Activated naive CD4-positive, alpha-beta T cell (primary cell): Measurements from ENCODE around the gene HAGHL.

Experiments used
- DNase-seq, 4 experiments: peaks; one replicate each; lab custom pipeline; 2025; lab: John Stamatoyannopoulos, UW

Gene HAGHL, protein sequence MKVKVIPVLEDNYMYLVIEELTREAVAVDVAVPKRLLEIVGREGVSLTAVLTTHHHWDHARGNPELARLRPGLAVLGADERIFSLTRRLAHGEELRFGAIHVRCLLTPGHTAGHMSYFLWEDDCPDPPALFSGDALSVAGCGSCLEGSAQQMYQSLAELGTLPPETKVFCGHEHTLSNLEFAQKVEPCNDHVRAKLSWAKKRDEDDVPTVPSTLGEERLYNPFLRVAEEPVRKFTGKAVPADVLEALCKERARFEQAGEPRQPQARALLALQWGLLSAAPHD

DNA sequence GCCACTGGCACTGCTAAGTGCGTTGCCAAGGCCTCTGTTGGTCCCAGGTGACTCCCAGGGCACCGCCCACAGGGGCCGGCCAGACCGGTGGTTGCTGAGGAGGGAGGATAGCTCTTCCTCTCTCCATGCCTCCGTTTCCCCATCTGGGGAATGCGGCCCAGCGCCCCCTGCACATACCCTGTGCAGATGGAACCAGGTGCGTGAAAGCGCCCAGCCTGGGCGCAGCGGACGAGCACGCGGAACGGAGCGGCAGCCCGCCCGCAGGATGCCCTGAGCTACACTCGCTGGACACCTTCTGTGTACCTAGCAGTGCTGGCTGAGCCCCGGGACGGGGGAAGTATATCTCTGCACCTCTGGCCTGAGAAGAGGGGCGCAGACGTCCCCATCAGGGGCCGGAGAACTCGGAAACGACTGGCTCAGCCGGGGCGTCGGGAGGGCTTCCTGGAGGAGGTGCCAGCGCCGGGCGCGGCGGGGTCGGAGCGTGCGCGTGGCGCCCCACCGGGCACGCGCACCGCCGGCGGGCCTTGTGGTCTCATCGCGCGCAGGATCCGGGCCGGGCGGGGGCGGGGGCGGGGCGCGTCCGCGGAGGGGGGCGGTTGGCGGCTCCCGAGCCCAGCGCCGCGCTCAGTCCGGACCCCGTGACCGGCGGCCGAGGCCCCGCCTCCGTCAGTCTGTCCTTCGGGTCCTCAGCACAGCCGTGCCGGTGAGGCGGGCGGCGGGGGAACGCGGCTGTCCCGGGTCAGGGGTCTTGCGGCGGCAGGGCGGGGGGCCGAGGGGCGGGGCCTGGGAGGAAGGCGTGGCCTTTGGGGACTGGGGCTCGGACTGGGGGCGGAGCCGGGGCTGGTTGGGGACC lies at the start of gene HAGHL, which contains the start of gene CCDC78:
HAGHL (plus strand) TSS at position 669 of the 853 bp plus-strand sequence. CDS start 404 bp downstream, outside the sequence.
CCDC78 (minus strand) TSS at position 6 of the 853 bp plus-strand sequence. CDS start 76 bp downstream, outside the sequence.
- peak in 2 of 4 experiments; percentile 31 to 57 for DNase-seq

DNA sequence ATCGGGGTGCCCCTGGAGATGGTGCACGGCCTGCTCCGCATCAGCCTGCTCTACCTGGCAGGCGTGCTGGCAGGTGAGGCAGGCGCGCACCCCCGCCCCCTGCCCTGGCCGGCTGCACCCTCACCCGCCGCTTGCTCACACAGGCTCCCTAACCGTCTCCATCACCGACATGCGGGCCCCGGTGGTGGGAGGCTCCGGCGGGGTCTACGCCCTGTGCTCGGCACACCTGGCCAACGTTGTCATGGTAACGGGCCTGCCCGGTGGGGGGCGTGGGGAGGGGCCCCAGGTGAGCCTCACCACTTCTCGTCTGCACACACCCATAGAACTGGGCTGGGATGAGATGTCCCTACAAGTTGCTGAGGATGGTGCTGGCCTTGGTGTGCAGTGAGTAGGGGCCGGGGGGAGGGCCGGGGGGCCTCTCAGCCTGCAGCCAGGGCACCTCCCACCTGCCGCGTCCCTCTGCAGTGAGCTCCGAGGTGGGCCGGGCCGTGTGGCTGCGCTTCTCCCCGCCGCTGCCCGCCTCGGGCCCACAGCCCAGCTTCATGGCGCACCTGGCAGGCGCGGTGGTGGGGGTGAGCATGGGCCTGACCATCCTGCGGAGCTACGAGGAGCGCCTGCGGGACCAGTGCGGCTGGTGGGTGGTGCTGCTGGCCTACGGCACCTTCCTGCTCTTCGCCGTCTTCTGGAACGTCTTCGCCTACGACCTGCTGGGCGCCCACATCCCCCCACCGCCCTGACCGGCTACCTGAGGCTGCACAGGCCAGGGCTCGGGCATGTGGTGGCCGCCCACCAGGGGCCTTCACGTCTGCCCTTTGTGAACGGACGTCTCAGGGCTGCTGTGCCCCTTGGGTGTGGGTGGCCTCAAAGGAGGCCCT lies 49.4 kb upstream of the HAGHL start:
- DNase-seq, result no peak

DNA sequence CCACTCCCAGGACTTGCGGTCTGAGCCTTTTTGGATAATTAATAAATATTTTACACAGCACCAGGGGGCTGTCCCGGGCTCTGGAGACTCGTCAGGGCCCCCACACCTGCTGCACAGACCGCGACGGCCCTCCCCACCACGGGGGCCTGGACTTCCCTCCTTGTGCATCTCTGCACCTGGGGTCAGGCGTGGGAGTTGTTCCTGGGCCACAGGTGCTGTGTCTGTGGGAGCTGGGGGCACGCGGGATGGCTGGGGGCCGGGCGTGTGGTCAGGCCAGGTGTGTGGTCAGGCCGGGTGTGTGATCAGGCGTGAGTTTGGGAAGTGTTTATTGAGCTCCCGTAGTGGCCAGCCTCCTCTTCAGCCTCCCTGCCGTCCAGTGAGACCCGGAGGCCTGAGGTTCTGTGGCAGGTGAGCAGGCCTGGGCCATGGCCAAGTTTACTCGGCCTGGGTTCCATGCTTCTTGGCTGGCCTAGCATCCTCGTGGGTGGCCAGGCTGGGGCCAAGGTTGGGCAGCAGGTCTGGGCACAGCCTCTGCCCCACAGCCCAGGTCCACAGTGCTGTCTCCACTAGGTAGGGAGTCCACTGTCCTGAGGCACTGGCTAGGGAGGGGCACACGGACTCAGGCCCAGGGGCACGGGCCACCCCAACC lies 48.6 kb upstream of the HAGHL start:
- DNase-seq, result no peak

DNA sequence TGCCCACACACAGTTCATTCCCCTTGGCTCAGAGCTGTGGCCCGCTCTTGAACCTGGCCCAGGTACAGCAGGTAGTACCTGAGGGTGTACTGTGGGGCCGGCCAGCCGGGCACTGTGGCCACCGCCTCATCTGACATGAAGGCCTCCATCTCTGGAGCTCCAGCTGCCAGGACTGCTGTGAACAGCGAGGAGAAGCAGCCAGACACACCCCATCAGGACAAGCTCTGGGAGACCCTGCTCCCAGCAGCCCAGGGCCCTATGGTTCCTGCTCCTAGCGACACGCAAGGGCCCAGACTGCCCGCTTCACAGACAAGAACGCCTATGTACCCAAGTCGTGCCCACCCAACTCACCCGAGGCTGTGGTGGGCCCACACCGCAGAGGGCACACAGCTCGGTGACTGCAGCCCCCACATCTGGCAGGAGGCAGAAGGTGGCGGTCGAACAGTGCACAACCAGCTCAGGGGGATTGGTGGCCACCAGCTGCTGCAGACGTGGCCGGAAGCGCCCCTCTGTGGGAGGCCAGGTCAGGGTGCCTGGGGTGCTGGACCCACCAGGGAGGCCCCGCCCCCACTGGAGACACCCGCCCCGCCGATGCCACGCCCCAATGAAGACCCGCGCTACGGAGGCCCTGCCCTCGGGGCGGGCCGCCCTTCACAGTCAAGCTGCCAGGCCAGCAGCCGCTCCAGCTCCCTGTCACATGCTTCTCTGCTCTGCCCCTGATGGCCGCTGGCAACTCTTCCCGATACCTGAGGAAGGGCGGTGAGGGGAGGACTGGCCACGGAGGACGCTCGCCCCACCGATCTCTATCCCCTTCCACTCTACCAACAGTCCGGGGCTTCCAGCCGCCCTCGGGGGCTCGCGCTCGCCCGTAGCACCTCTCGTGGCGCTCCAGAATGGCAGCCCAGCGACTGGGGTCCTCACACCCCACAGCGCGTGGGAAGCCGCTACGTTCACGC lies 47.8 kb upstream of the HAGHL start:
- DNase-seq, result peak in 2 of 4 experiments; percentile 46 to 62

DNA sequence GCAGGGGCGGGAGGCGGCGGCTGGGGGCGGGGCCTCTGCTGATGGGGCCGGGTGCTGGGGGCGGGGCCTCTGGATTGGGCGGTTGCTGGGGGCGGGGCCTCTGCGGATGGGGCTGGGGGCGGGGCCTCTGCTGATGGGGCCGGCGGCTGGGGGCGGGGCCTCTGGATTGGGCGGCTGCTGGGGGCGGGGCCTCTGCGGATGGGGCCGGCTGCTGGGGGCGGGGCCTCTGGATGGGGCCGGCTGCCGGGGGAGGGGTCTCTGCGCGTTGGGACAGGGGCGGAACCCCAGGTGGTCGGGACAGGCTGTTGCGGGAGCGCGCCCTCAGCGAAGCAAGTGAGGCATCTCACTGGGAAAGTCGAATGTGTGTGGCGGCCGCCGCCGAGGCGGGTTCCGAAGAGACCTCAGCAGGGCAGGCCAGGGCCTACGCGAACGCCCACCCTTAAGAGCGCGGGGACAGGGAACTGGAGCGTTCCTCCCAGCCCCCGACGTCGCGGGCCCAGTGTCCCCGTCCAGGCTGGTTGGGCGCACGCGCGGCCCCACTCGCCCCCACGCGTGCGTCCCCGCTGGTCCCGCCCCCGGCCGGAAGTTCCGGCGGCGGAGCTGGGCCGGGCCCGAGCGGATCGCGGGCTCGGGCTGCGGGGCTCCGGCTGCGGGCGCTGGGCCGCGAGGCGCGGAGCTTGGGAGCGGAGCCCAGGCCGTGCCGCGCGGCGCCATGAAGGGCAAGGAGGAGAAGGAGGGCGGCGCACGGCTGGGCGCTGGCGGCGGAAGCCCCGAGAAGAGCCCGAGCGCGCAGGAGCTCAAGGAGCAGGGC lies 46.9 kb upstream of the HAGHL start, which contains the start of gene STUB1:
STUB1 (plus strand) TSS at position 597 of the 811 bp plus-strand sequence; CDS start at position 713, 116 bp downstream.
- DNase-seq, result peak; percentile 87 to 97 (median 95)

DNA sequence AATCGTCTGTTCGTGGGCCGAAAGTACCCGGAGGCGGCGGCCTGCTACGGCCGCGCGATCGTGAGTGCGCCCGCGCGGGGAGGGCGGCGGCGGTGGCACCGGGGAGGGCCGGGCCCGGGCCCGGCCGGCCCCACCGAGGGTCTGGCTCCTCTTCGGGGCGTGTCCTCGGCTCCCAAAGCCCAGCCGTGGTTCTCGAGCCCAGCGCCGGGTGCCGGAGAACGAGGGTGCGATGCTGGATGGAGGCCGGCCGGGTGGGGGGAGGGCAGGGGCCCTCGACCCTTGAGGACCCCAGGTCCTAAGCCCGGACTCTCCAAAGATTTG lies 46.3 kb upstream of the HAGHL start:
- DNase-seq, result no peak

DNA sequence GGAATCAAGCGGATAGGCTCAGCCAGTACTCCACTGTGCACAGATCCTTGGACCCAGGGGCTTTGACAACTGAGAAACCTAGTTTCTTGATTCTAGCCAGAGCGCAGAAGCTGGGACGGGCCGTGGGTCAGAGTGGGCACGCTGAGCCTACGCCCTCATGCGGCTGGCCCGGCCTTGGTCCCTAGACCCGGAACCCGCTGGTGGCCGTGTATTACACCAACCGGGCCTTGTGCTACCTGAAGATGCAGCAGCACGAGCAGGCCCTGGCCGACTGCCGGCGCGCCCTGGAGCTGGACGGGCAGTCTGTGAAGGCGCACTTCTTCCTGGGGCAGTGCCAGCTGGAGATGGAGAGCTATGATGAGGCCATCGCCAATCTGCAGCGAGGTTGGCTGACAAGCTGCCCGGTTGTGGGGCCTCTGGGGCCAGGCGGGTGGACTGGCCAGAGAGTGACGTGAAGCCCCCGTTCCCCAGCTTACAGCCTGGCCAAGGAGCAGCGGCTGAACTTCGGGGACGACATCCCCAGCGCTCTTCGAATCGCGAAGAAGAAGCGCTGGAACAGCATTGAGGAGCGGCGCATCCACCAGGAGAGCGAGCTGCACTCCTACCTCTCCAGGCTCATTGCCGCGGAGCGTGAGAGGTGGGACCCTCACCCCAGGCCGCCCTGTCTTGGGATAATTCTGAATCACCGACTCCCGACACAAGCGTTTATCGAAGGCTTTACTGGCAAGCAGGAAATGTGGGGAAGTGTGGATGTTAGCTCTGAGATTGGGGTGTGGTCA lies 45.8 kb upstream of the HAGHL start:
- DNase-seq, result no peak

DNA sequence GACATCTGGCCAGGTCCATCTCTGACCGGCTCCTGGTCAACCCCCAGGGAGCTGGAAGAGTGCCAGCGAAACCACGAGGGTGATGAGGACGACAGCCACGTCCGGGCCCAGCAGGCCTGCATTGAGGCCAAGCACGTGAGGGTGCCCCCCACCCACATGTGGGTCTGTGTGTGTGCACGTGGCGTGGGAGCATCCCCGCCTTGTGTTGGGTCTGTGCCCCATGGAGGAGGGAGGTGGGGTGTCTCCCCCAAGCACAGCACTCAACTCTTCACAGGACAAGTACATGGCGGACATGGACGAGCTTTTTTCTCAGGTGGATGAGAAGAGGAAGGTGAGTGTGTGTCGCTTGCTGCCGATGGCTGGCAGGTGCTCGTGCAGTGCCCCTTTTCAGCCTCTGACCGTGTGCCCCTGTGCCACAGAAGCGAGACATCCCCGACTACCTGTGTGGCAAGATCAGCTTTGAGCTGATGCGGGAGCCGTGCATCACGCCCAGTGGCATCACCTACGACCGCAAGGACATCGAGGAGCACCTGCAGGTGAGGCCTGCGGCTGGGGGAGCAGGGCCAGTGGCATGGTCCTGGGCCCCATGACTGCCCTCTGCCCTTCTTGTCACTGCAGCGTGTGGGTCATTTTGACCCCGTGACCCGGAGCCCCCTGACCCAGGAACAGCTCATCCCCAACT lies 45.0 kb upstream of the HAGHL start:
- DNase-seq, result no peak

DNA sequence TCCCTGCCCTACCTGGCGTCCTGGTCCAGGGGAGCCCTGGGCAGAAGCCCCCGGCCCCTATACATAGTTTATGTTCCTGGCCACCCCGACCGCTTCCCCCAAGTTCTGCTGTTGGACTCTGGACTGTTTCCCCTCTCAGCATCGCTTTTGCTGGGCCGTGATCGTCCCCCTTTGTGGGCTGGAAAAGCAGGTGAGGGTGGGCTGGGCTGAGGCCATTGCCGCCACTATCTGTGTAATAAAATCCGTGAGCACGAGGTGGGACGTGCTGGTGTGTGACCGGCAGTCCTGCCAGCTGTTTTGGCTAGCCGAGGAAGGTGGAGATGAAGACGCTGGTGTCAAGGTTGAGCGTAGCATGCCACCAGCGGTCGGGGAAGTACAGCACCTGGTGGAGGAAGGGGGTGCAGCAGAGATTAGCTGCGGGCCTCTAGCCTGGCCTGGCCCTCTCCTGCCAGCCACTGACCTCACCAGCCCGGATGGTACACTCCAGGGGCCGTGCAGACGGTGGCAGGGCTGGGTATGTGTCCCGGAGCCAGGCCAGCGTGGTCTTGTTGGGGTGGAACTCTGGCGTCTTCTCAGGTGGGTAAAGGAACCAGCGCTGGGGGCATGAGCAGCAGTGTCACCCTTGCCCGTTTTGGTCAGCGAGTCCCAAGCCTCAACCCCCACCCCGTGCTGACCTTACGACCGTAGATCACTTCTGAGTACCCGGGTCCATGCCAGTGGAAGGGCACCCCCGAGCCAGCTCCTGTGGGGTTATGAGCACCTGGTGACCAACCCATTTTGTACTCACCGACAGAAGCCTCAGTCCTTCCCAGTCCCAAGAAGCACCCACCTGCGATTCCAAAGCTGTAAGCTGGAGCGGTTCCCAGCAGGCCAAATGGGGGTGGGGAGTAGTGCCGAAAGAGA lies 44.2 kb upstream of the HAGHL start:
- DNase-seq, result no peak

DNA sequence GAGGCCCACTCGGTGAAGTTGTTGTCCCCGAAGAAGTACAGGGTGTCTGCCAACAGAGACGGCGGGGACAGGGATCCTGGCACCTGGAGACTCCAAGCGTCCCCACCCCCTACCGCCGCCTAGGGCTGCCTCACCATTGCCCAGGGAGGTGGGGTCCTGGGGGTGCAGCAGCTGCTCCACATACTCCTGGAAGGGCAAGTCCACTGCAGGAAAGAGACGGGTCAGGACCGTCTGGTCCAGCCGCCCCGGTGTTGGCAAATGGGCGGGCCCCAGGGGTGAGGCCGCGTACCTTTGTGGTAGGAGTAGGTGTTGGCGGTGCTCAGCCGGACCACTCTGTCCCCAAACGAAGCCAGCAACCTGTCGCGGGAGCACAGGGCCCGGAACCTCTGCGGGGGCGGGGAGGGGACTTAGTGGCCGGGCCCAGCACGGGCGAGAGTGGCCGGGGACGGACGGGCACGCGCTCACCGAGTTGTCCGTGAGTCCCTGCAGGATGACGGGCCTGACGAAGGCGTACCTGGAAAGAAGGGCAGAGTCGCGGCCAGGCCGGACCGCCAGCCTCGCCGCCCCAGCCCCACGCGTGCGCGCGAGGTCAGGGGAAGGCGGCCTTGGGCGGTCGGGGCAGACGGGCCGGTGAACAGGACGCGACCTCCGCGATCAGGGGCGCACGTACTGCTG lies 43.4 kb upstream of the HAGHL start:
- no peak for DNase-seq

DNA sequence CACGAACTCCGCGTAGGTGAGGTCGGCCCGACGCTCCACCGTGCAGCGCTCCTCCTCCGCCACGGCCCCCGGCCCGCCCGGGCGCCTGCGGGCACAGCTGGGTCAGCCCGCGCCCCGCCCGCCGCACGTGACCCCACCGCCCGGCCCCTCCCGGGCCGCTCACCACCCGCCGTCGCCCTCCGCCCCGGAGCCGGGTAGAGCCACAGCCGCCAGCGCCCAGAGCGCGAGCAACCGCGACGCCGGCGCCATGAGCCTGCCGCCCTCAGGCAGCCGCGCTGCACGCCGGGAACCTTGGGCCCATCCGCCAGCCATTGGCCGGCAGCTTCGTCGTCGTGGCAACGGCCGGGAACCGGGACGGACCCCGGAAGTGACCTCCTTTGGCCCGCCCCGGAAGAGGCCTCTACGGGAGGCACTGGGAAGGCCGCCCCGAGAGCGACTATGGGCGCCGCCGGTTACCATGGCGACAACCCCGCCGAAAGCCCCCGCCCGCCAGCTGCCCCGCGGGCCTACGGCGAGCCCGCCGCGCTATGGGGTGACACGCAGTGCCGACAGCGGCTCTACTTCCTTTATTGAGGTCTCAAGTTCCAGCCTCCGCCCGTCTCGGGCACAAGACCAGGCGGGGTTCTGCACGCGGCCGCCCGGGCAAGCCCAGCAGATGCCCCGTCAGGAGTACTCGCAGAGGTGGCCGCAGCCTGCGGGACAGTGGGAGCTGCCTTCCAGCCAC lies 42.7 kb upstream of the HAGHL start, which contains the start of gene JMJD8:
JMJD8 (minus strand) TSS at position 264 of the 724 bp plus-strand sequence; CDS start at position 249, 15 bp downstream.
- DNase-seq, result peak; percentile 86 to 94 (median 91)

DNA sequence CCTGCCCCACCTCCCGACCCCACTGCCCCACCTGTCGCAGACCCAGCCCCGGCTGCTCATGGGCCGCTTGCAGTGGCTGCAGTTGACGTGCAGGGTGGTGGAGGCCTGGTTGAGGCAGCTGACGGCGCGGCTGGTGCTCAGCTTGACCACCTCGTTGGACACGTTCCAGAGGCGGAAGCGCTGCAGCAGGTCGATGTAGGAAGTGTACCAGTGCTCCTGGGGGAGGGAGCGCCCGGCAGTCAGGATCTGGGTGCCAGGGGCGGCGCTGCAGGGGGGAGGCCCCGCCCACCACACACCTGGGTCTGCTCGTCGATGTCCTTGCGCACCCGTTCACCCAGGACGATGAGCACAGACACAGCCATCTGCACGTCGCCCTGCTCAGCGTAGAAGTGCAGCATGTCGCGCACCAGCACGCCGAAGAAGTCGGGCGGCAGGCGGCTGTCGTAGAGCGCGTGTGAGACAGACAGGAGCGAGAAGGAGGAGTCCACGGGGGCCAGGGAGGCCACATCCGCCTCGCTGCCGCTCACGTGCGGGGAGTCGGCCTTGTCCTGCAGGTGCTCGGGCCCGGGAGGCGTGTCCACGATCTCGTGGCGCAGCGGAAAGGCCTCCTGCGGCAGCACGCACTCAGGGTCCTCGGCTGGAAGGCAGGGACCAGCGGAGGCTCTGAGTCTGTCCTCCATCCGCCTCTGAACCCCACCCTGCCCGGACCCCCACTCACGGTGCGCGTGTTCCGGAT lies 41.8 kb upstream of the HAGHL start:
- no peak for DNase-seq

DNA sequence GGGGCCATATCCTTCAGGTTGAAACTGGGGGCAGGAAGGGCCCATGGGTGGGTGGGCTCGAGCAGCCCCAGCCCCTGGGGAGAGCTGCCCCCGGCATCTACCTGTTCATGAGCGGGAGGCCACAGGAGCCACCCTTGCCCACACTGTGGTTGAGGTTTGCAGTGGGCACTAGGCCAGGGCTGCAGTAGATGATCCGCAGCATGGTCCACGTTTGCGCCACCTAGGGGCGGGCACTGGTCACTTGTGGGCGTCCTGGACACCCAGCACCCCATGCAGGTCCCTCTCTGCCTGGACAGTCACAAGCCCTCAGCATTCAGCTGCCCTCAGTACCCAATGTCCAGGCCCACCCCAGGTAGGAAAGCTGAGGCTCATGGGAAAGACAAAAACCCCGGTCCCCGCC lies 40.9 kb upstream of the HAGHL start:
- DNase-seq, result no peak

DNA sequence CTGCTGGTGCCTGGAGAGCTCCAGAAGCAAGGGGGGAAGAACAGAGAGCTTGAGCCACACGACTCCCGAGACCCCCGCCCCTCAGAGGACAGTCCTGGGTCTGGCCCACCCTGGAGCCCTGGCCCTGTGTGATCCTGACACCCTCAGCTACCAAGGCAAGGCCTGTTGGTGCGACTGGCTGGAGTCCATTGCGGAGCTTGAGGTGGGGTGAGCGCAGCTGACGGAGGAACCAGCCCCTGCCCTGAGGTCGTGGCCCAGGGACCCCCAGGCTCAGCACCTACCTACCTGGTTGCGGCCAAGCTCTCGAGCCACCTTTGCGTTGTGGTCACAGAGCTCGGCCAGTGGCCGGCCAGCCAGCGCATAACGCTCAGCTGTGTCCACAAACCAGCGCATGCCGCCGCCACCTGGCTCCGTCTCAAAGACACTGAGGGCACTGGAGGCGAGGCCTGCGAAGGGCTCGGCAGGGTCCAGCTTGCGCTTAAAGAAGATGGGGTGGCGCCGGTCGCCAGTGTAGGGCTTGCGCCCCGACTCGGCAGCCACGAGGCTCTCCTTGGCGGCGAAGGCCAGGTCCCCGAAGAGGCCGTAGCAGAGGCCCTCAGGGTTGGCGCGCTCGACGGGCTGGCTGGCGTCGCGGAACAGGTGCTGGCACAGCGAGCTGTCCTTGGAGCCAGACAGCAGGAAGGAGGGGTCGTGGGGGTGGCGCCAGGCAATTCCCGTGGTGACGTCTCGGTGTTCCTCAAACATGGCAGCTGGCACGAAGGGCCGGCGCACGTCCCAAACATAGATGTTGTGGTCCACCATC lies 40.2 kb upstream of the HAGHL start:
- DNase-seq, result no peak
